HUES64 (cell line): ENCODE measurements around the gene EGR2.

ENCODE experiments used
- H3K27ac ChIP-seq: 2 replicates; pipeline ENCODE4 v1.7.0; 2013; ENCODE audit warnings: low read depth, low read length, inconsistent platforms
- H3K27me3 ChIP-seq: 2 replicates; pipeline ENCODE4 v1.6.1; 2013; ENCODE audit warnings: mild to moderate bottlenecking, low read length; ENCODE audit not compliant: insufficient read depth
- H3K36me3 ChIP-seq: 2 replicates; pipeline ENCODE4 v1.6.1; 2013; ENCODE audit warnings: mild to moderate bottlenecking, low read length; ENCODE audit not compliant: insufficient read depth
- H3K4me1 ChIP-seq: 2 replicates; pipeline ENCODE4 v1.6.1; 2013; ENCODE audit warnings: mild to moderate bottlenecking, low read length, moderate library complexity; ENCODE audit not compliant: insufficient read depth
- H3K4me3 ChIP-seq: 2 replicates; pipeline ENCODE4 v1.5.1; 2013; ENCODE audit warnings: mild to moderate bottlenecking, low read length, moderate library complexity
- H3K9ac ChIP-seq: 2 replicates; pipeline ENCODE4 v1.6.1; 2013; ENCODE audit warnings: mild to moderate bottlenecking, low read depth, low read length
- H3K9me3 ChIP-seq: 2 replicates; pipeline ENCODE4 v1.6.1; 2013; ENCODE audit warnings: low read depth, low read length; ENCODE audit not compliant: insufficient read depth
- WGBS: fragments of 150-250, 120-280 bp; methylation state at CpG from one replicate; pipeline ENCODE4 v1.1.7; 2013; ENCODE audit warnings: missing lambda C conversion rate; 5-methylcytosine and 5-hydroxymethylcytosine counted together

Gene EGR2

DNA sequence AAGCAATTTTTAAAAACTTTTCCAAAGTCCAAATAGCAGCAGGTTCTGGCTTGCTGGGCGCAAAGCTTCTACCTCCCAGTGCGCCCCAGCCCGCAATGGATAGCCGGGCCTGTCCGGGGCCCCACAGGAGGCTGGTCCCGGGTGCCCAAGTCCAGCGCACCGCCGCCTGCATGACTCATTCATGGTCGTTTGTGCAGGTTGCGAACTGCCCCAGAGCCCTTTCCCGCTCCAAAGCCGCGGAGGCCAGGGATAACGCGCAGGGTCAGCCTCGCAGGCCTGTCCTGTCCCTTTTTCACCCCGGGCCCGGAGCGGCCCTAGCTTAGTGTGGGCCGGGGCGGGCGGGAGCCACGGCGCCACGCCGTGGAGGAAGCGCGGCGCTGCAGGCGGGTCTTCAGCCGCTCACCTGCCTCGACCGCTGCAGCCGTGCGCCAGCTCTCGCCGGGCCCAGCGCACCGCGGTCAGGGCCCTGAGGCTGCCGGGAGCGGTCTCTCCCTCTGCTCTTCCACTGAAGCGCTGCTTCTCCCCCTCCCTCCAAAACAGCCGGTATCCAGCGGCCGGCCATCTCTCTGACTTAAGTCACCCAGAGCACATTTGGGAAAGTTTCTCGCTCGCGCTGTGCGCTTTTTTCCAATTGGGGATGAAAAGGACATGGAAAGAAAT lies 1.7 kb upstream of the EGR2 start:
- peaks cover 5% of the 10 kb centered on the region; the same call in 1 of the 2 replicates for H3K4me1 ChIP-seq
- H3K9ac ChIP-seq = no peak overlapping the region
- WGBS = 1% methylated on average over 51 of the region's 51 CpGs

DNA sequence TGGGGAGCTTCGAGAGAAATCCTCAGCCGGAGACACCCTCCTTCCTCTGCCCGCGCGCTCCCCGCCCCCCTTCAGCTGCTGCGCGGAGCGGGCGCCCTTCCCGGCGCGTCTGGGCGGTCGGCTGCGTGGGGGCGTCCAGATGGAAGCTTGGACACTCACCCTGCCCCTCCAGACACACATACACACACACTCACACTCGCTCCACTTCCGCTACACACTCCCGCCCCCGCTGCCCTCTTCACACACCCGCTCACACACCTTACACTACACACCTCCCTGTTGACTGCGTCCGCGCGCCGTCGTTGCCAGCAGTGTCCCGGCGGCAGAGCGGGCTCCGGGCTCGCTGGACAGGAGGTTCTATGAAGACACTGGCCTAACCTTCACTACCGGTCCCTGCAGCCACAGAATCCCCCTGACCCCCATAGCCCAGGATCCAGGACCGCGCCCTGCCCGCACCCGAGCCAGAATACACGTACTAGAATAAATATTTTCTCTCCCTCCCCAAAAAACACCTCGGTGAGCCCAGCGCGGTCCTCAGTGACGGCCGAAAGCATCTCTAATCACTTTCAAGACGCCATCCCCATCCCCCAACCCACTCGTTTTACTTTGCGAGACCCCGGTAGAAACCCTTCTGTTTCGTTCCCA lies 1.1 kb upstream of the EGR2 start:
- WGBS = under 1% methylated on average over 49 of the region's 49 CpGs
- Histone ChIP-seq H3K27ac (no peak overlapping the region), H3K27me3 (peaks cover 85% of the 10 kb centered on the region), H3K36me3 (no peaks in the 10 kb centered on the region), H3K9ac (0 out of 2 replicates have a peak overlapping the region, but pooled peaks have one; percentile 74), H3K4me3 (peak overlapping the region; percentile 67), H3K4me1 (peaks cover 5% of the 10 kb centered on the region; the same call in 1 of the 2 replicates), H3K9me3 (0 out of 2 replicates have a peak, but pooled peaks cover 2% of the 10 kb centered on the region)

More for the DNA sequence above, 1.7 kb upstream of the EGR2 start:
- no peaks in the 10 kb centered on the region for H3K36me3 ChIP-seq
- 0 out of 2 replicates have a peak, but pooled peaks cover 2% of the 10 kb centered on the region for H3K9me3 ChIP-seq
- no peak overlapping the region for H3K27ac ChIP-seq
- peaks cover 83% of the 10 kb centered on the region for H3K27me3 ChIP-seq
- H3K4me3 ChIP-seq = peak overlapping the region; percentile 67

DNA sequence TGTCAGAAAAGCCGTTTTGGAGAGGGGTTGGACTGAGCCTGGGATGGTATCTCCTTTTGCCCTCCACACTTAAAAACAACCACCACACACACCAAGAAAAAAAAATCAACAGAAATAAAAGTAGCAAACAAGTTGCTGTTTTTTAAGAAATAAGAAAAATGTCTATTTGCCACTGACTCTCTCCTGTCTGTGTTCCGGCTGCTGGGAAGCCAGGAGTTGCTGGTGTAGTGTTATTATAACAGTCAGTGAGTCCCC lies 163 bp downstream of the EGR2 start:
- Histone ChIP-seq H3K27ac (peak overlapping the region; percentile 89; the same call in 1 of the 2 replicates), H3K36me3 (no peaks in the 10 kb centered on the region), H3K4me3 (peak overlapping the region; percentile 67), H3K4me1 (peaks cover 5% of the 10 kb centered on the region; the same call in 1 of the 2 replicates), H3K9ac (peak overlapping the region; percentile 56; the same call in 1 of the 2 replicates), H3K9me3 (0 out of 2 replicates have a peak, but pooled peaks cover 2% of the 10 kb centered on the region), H3K27me3 (peaks cover 81% of the 10 kb centered on the region)
- 14% methylated on average over 1 of the region's 2 CpGs for WGBS

DNA sequence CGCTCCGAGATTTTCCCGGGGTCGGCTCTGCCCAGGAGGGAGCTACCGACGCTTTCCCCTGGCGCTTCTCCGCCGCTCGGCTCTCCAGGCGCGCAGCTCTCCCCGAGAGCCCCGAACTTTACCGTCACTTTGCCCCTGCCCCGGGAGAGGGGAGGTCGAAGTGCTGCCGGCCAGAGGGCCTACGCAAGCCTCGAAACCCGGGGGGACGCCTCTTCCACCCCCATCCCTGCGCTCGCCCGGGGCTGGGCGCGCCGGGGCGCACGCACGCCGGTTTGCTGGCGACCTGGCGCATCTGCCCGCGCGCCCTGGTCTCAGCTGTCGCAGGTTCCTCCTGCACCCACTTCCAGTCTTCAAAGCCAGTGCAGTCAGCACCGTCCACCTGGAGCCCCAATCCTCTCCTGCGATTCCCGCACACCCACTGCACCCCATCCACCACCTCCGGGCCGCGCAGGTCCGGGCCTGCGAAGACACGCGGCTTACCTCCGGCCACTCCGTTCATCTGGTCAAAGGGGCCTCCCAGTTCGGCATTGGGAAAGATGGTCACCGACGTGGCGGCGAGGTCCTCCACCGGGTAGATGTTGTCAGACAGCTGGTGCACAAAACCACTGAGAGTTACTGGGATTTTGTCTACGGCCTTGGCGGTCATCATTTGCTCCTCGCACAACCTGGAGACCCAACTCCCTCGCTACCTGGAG lies 638 bp downstream of the EGR2 start:
- peaks cover 5% of the 10 kb centered on the region; the same call in 1 of the 2 replicates for H3K4me1 ChIP-seq
- 0 out of 2 replicates have a peak, but pooled peaks cover 2% of the 10 kb centered on the region for H3K9me3 ChIP-seq
- H3K27me3 ChIP-seq = peaks cover 76% of the 10 kb centered on the region
- H3K4me3 ChIP-seq = peak overlapping the region; percentile 67
- H3K36me3 ChIP-seq = no peaks in the 10 kb centered on the region
- H3K9ac ChIP-seq = peak overlapping the region; percentile 56
- H3K27ac ChIP-seq = no peak overlapping the region
- under 1% methylated on average over 59 of the region's 60 CpGs for WGBS

DNA sequence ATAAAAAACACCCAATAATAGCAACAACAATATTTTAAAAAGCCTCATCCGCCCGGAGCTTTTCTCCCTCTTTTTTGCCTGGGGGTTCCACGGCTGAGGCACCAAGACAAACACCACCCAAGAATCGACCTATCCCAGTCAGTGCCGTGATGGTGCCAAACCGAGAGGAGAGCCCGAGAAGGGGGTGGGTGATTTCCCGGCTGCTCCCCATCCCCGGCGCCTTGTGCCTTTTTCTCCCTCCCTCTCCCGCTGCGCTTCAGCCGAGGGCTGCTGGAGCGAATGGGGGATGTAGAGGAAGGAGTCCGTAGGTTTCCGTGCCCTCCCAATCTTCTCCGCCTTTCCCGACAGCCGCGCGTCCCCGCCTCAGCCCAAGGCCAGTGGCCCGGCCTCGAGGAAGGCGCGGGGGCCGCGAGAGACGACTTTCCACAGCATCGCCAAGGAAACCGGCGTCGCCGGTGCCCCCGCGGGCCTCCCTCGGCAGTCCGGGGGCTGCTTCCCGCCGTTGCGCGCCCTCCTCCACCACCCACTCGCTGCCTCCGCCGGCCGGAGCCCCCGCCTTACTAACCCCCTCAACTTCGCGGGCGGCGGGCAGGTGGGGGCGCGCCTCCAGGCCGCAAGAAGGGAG lies 1.3 kb downstream of the EGR2 start:
- Histone ChIP-seq H3K9ac (peak overlapping the region; percentile 56), H3K27me3 (peaks cover 70% of the 10 kb centered on the region), H3K27ac (no peak overlapping the region), H3K4me1 (peaks cover 5% of the 10 kb centered on the region; the same call in 1 of the 2 replicates), H3K9me3 (0 out of 2 replicates have a peak, but pooled peaks cover 2% of the 10 kb centered on the region), H3K4me3 (peak overlapping the region; percentile 67), H3K36me3 (no peaks in the 10 kb centered on the region)
- WGBS = 4% methylated on average over 49 of the region's 54 CpGs

DNA sequence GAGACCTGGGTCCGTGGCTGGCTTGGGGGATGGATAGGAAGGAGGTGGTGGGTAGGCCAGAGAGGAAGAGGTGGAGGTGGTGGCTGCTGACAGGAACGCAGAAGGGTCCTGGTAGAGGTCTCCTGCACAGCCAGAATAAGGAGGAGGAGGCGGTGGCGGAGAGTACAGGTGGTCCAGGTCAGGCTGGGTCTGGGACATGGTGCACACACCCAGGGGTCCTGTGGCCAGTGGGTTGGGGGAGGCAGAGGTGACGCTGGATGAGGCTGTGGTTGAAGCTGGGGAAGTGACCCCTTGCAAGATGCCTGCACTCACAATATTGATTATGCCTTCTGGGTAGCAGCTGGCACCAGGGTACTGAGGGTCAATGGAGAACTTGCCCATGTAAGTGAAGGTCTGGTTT lies 2.2 kb downstream of the EGR2 start:
- Histone ChIP-seq H3K36me3 (no peaks in the 10 kb centered on the region), H3K4me3 (no peak overlapping the region), H3K27ac (no peak overlapping the region), H3K9me3 (no peaks in the 10 kb centered on the region), H3K4me1 (no peaks in the 10 kb centered on the region), H3K27me3 (peaks cover 61% of the 10 kb centered on the region), H3K9ac (no peak overlapping the region)
- 94% methylated on average over 5 of the region's 5 CpGs for WGBS

DNA sequence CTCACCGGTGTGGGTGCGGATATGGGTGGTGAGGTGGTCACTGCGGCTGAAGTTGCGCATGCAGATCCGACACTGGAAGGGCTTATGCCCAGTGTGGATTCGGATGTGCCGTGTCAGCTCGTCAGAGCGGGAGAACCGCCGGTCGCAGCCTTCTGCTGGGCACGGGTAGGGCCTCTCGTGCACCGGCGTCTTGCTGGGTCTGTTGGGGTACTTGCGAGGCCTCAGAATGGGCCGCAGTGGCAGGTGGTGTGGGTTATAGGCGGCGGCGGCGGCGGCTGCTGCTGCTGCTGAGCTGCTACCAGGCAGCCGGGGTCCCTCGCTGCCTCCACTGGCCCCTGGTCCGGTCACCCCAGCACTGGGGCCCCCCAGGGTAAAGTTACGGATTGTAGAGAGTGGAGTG lies 2.7 kb downstream of the EGR2 start:
- H3K4me1 ChIP-seq = no peaks in the 10 kb centered on the region
- WGBS = 95% methylated on average over 27 of the region's 27 CpGs
- H3K27ac ChIP-seq = no peak overlapping the region

DNA sequence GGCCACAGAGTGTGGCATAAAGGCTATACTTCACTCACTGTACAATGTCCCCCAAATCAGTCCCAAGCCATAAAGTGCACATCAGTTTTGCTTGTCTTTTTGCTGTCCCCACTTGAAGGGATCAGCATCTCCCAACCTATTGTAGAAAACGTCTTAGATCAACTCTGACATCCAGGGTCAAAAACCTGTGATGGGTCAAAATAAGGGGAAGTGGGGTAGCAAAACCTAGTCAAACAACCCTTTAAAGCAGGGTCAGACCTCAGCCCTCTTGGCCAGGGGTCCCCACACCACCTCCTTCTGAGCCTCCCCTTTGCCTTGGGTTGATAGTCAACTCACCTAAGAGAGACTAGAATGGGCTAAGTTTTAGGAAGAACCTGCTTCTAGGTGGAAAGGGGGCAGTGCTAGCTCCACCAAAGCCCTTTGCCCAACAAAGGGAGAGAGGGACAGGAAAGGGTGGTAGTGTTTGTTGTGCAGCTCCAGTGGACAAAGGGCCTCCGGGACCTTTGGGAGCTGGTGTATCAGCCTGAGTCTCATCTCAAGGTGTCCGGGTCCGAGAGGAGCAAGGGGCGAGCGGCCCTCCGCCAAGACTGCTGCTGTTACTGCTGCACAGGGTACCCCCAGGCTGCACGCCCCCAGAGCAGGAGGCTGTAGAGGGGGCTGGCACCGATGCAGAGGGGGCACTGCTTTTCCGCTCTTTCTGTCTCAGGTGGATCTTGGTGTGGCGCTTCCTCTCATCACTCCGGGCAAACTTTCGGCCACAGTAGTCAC lies 3.3 kb downstream of the EGR2 start:
- H3K4me3 ChIP-seq = no peak overlapping the region
- no peak overlapping the region for H3K27ac ChIP-seq
- H3K9me3 ChIP-seq = no peaks in the 10 kb centered on the region
- H3K36me3 ChIP-seq = peaks cover 3% of the 10 kb centered on the region; the same call in 1 of the 2 replicates
- peaks cover 49% of the 10 kb centered on the region for H3K27me3 ChIP-seq
- 91% methylated on average over 13 of the region's 13 CpGs for WGBS
- H3K4me1 ChIP-seq = 0 out of 2 replicates have a peak, but pooled peaks cover under 1% of the 10 kb centered on the region
- no peak overlapping the region for H3K9ac ChIP-seq

More for the DNA sequence above, 2.7 kb downstream of the EGR2 start:
- H3K36me3 ChIP-seq = peaks cover 3% of the 10 kb centered on the region; the same call in 1 of the 2 replicates
- no peak overlapping the region for H3K9ac ChIP-seq
- H3K27me3 ChIP-seq = peaks cover 55% of the 10 kb centered on the region
- no peak overlapping the region for H3K4me3 ChIP-seq
- no peaks in the 10 kb centered on the region for H3K9me3 ChIP-seq

DNA sequence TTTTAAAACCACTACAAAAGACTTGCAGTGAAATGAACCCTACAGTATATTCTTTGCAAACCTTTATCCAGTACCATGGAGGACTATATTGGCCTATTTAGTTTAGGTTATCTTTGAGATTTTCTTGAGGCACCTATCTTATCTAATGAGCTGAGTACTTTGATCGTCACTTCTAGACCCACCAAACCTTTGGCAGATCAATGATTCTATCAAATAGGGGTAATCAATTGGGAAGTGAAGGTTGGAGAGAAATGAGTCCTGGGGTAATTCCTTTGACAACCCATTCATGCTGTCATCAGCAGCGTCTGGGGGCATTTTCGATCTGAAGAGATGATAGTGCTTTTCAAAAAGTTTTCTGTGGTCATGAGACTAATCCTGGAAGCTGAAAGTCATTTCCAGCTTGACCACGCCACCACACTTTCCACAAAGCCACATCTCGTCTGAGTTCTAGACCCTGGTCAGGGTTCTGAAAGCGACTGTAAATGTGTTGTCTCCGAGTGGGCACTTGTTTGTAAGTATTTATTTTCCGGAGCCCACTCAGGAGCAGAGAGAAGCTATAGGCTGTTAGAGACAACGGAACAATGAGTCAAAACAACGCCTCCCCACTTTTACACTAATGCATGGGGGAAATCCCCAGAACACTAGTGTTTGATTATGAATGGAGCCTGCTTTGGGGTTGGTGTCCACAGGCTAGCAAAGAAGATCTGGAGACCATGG lies 4.8 kb downstream of the EGR2 start:
- 98% methylated on average over 8 of the region's 10 CpGs for WGBS
- no peaks in the 10 kb centered on the region for H3K9me3 ChIP-seq
- no peak overlapping the region for H3K4me3 ChIP-seq
- H3K9ac ChIP-seq = no peak overlapping the region
- peaks cover 16% of the 10 kb centered on the region for H3K4me1 ChIP-seq
- peaks cover 3% of the 10 kb centered on the region; the same call in 1 of the 2 replicates for H3K36me3 ChIP-seq
- no peak overlapping the region for H3K27ac ChIP-seq
- H3K27me3 ChIP-seq = peaks cover 37% of the 10 kb centered on the region
